Choroid plexus epithelial cell (primary cell): Measurements from ENCODE around the gene KBTBD7.

Experiments
- DNase-seq: peaks from one replicate; pipeline ENCODE4 v3.0.0-alpha.2; 2010; ENCODE audit warnings: low read depth
- H3K4me3 ChIP-seq: 2 replicates; pipeline ENCODE4 v1.5.1; 2011; ENCODE audit warnings: low read depth, mild to moderate bottlenecking, control low read depth, low read length, moderate library complexity
- TF ChIP-seq, protein P1 (sequence below): conservative IDR thresholded peaks from 2 replicates; pipeline ENCODE4 v1.5.1; 2011; ENCODE audit warnings: low read depth, mild to moderate bottlenecking, control low read depth, inconsistent platforms, low read length, moderate library complexity

KBTBD7 gene

DNA sequence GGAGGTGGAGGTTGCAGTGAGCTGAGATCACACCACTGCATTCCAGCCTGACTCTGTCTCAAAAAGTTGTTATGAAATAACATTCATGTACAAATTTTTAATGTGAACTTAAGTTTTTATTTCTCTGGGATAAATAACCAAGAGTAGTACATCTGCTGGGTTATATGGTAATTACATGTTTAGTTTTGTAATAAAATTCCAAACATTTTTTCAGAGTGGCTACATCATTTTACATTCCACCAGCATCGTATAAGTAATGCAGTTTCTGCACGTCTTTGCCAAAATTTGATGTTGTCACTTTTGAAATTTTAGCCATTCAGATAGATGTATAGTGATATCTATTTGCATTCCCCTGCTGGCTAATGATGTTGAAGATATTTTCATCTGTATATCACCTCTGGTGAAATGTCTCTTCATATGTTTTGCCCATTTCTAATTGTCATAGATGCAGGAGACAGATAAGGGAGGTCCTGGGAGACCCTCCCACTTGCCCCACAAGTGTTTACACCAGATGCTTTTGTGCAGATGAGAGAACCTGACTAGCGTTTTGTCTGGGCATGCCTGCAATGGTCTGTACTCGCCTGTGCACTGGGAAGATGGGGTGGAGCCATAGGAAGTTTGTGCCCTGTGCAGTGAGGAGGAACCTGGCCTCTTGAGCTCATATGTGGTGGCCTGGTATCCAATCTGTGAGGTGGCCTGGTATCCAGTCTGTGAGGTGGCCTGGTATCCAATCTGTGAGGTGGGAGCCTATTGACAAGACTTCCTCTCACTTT, 49.0 kb downstream of the KBTBD7 start:
- TF ChIP-seq, protein P1, sequence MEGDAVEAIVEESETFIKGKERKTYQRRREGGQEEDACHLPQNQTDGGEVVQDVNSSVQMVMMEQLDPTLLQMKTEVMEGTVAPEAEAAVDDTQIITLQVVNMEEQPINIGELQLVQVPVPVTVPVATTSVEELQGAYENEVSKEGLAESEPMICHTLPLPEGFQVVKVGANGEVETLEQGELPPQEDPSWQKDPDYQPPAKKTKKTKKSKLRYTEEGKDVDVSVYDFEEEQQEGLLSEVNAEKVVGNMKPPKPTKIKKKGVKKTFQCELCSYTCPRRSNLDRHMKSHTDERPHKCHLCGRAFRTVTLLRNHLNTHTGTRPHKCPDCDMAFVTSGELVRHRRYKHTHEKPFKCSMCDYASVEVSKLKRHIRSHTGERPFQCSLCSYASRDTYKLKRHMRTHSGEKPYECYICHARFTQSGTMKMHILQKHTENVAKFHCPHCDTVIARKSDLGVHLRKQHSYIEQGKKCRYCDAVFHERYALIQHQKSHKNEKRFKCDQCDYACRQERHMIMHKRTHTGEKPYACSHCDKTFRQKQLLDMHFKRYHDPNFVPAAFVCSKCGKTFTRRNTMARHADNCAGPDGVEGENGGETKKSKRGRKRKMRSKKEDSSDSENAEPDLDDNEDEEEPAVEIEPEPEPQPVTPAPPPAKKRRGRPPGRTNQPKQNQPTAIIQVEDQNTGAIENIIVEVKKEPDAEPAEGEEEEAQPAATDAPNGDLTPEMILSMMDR = no peak
- H3K4me3 ChIP-seq = no peak overlapping the region
- DNase-seq = peak; percentile 53

DNA sequence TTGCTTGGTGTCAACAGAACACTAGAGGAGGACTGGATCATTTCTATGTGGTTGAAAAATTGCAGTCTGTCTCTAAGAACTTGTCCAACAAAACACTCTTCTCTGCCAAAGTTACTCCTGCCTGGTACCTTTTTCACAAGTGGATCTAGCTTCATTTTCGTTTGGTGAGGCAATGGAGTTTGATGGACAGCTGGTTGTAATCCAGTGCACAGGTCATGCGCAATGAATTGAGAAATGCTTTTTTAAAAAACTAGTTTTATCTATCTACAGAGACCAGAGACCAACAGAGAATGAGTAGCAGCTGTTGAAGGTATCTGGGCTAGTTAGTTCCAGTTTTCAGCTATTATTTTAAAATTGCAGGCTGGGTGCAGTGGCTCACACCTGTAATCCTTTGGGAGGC, 49.8 kb downstream of the KBTBD7 start:
- TF ChIP-seq, protein P1 = no peak
- peak; percentile 16 for DNase-seq
- no peak overlapping the region for H3K4me3 ChIP-seq
